Activated T-cell treated with anti-CD3 and anti-CD28 coated beads, Interleukin-2, amount 50 U/mL, for 24 hours (primary cell): ENCODE results near the gene GOLM1.

Experiments
- DNase-seq: peaks from one replicate; pipeline ENCODE4 v3.0.0-alpha.2; 2020
- H3K27ac Mint-ChIP-seq: 2 replicates; pipeline ENCODE4 v1.8.0; 2020; ENCODE audit warnings: mild to moderate bottlenecking, mixed read lengths
- H3K27me3 Mint-ChIP-seq: 2 replicates; pipeline ENCODE4 v1.8.0; 2020; ENCODE audit warnings: mixed read lengths
- H3K36me3 Mint-ChIP-seq: 2 replicates; pipeline ENCODE4 v1.8.0; 2020; ENCODE audit warnings: low read depth, mixed read lengths
- H3K4me1 Mint-ChIP-seq: 2 replicates; pipeline ENCODE4 v1.8.0; 2020; ENCODE audit warnings: low read depth, mixed read lengths
- H3K4me3 Mint-ChIP-seq: 2 replicates; pipeline ENCODE4 v1.8.0; 2020; ENCODE audit warnings: mild to moderate bottlenecking, moderate library complexity, mixed read lengths
- H3K9me3 Mint-ChIP-seq: 2 replicates; pipeline ENCODE4 v1.8.0; 2020; ENCODE audit warnings: mixed read lengths

The GOLM1 gene

GRCh38 chr9:86043999-86044398 lies 55.4 kb downstream of the GOLM1 start:
- no peaks in the 10 kb centered on the region for H3K9me3 Mint-ChIP-seq
- no peaks in the 10 kb centered on the region for H3K4me1 Mint-ChIP-seq
- H3K27me3 Mint-ChIP-seq = no peaks in the 10 kb centered on the region
- no peak overlapping the region for H3K4me3 Mint-ChIP-seq
- no peak overlapping the region for H3K27ac Mint-ChIP-seq
- DNase-seq = no peak
- no peaks in the 10 kb centered on the region for H3K36me3 Mint-ChIP-seq

GRCh38 chr9:86043586-86043985 lies 55.8 kb downstream of the GOLM1 start:
- Mint-ChIP-seq H3K9me3 (no peaks in the 10 kb centered on the region), H3K27ac (no peak overlapping the region), H3K36me3 (no peaks in the 10 kb centered on the region), H3K4me1 (no peaks in the 10 kb centered on the region), H3K27me3 (no peaks in the 10 kb centered on the region), H3K4me3 (no peak overlapping the region)
- DNase-seq = no peak

- H3K27me3 Mint-ChIP-seq = no peaks in the 10 kb centered on the region
- DNase-seq = no peak
- no peaks in the 10 kb centered on the region for H3K4me1 Mint-ChIP-seq
- no peaks in the 10 kb centered on the region for H3K9me3 Mint-ChIP-seq
- H3K4me3 Mint-ChIP-seq = no peak overlapping the region
- H3K36me3 Mint-ChIP-seq = no peaks in the 10 kb centered on the region
- no peak overlapping the region for H3K27ac Mint-ChIP-seq
These were observed 57.0 kb downstream of the GOLM1 start for GRCh38 chr9:86042199-86042978.

GRCh38 chr9:86041311-86041741 lies 58.0 kb downstream of the GOLM1 start:
- Mint-ChIP-seq H3K36me3 (no peaks in the 10 kb centered on the region), H3K4me3 (no peak overlapping the region), H3K27me3 (no peaks in the 10 kb centered on the region), H3K27ac (no peak overlapping the region), H3K9me3 (no peaks in the 10 kb centered on the region), H3K4me1 (no peaks in the 10 kb centered on the region)
- no peak for DNase-seq

- DNase-seq = no peak
- Mint-ChIP-seq H3K27ac (no peak overlapping the region), H3K4me3 (no peak overlapping the region), H3K36me3 (no peaks in the 10 kb centered on the region), H3K4me1 (no peaks in the 10 kb centered on the region), H3K27me3 (no peaks in the 10 kb centered on the region), H3K9me3 (no peaks in the 10 kb centered on the region)
These were observed 58.5 kb downstream of the GOLM1 start for GRCh38 chr9:86040861-86041155.

GRCh38 chr9:86039991-86040860 lies 59.1 kb downstream of the GOLM1 start:
- no peak overlapping the region for H3K4me3 Mint-ChIP-seq

GRCh38 chr9:86036555-86036954 lies 62.8 kb downstream of the GOLM1 start:
- DNase-seq = no peak
- Mint-ChIP-seq H3K9me3 (no peaks in the 10 kb centered on the region), H3K4me1 (no peaks in the 10 kb centered on the region), H3K27me3 (no peaks in the 10 kb centered on the region), H3K27ac (no peak overlapping the region), H3K4me3 (no peak overlapping the region), H3K36me3 (peaks cover 6% of the 10 kb centered on the region)

More at GRCh38 chr9:86039991-86040860, 59.1 kb downstream of the GOLM1 start:
- Mint-ChIP-seq H3K36me3 (peaks cover 2% of the 10 kb centered on the region), H3K27ac (no peak overlapping the region), H3K27me3 (no peaks in the 10 kb centered on the region), H3K9me3 (no peaks in the 10 kb centered on the region), H3K4me1 (no peaks in the 10 kb centered on the region)
- no peak for DNase-seq

GRCh38 chr9:86035827-86036440 lies 63.4 kb downstream of the GOLM1 start:
- Mint-ChIP-seq H3K4me1 (no peaks in the 10 kb centered on the region), H3K27me3 (no peaks in the 10 kb centered on the region), H3K9me3 (no peaks in the 10 kb centered on the region), H3K36me3 (peaks cover 6% of the 10 kb centered on the region), H3K27ac (no peak overlapping the region), H3K4me3 (no peak overlapping the region)
- DNase-seq = no peak

- no peak overlapping the region for H3K27ac Mint-ChIP-seq
- H3K36me3 Mint-ChIP-seq = peaks cover 6% of the 10 kb centered on the region
- H3K4me3 Mint-ChIP-seq = no peak overlapping the region
- H3K4me1 Mint-ChIP-seq = no peaks in the 10 kb centered on the region
- no peaks in the 10 kb centered on the region for H3K9me3 Mint-ChIP-seq
- DNase-seq = no peak
- no peaks in the 10 kb centered on the region for H3K27me3 Mint-ChIP-seq
These were observed 64.3 kb downstream of the GOLM1 start for GRCh38 chr9:86034863-86035734.

GRCh38 chr9:86027767-86028166 lies 71.6 kb downstream of the GOLM1 start:
- no peaks in the 10 kb centered on the region for H3K9me3 Mint-ChIP-seq
- peaks cover 65% of the 10 kb centered on the region for H3K36me3 Mint-ChIP-seq
- H3K4me1 Mint-ChIP-seq = peaks cover under 1% of the 10 kb centered on the region
- DNase-seq = no peak
- H3K4me3 Mint-ChIP-seq = no peak overlapping the region
- no peak overlapping the region for H3K27ac Mint-ChIP-seq
- H3K27me3 Mint-ChIP-seq = no peaks in the 10 kb centered on the region

GRCh38 chr9:86022687-86023266 lies 76.6 kb downstream of the GOLM1 start:
- no peak for DNase-seq
- H3K4me3 Mint-ChIP-seq = no peak overlapping the region
- peaks cover 17% of the 10 kb centered on the region for H3K4me1 Mint-ChIP-seq
- no peaks in the 10 kb centered on the region for H3K9me3 Mint-ChIP-seq
- peak overlapping the region; percentile 62 for H3K27ac Mint-ChIP-seq
- no peaks in the 10 kb centered on the region for H3K27me3 Mint-ChIP-seq
- H3K36me3 Mint-ChIP-seq = peaks cover 96% of the 10 kb centered on the region

- Mint-ChIP-seq H3K27me3 (no peaks in the 10 kb centered on the region), H3K36me3 (peaks cover 96% of the 10 kb centered on the region), H3K4me3 (no peak overlapping the region), H3K27ac (peak overlapping the region; percentile 12), H3K9me3 (no peaks in the 10 kb centered on the region), H3K4me1 (peaks cover 17% of the 10 kb centered on the region)
- DNase-seq = no peak
These were observed 78.2 kb downstream of the GOLM1 start for GRCh38 chr9:86021166-86021565.

- Mint-ChIP-seq H3K27ac (no peak overlapping the region), H3K4me1 (peaks cover 17% of the 10 kb centered on the region), H3K9me3 (no peaks in the 10 kb centered on the region), H3K4me3 (no peak overlapping the region), H3K36me3 (peaks cover 93% of the 10 kb centered on the region), H3K27me3 (no peaks in the 10 kb centered on the region)
- no peak for DNase-seq
These were observed 78.6 kb downstream of the GOLM1 start for GRCh38 chr9:86020731-86021130.

GRCh38 chr9:86009133-86009532 lies 90.2 kb downstream of the GOLM1 start:
- no peak overlapping the region for H3K4me3 Mint-ChIP-seq
- H3K27me3 Mint-ChIP-seq = no peaks in the 10 kb centered on the region
- H3K27ac Mint-ChIP-seq = no peak overlapping the region
- no peak for DNase-seq
- H3K9me3 Mint-ChIP-seq = peaks cover 7% of the 10 kb centered on the region
- no peaks in the 10 kb centered on the region for H3K4me1 Mint-ChIP-seq
- H3K36me3 Mint-ChIP-seq = peaks cover 82% of the 10 kb centered on the region
